ENCODE data around the gene SUV39H2. TPM values are rescaled to one million over a fixed set of nuclear protein-coding genes. Genes with fewer than 3 reads are reported as not detected.
"Not testable (repeated sequence)": the region's sequence is repeated elsewhere in the genome, so short reads cannot be mapped to it uniquely, and the experiment has no call there.

Gene SUV39H2
- polyA plus RNA-seq, 6 donors from 2014 or later, result 1.0 to 3.9 (median 1.7) TPM

DNA sequence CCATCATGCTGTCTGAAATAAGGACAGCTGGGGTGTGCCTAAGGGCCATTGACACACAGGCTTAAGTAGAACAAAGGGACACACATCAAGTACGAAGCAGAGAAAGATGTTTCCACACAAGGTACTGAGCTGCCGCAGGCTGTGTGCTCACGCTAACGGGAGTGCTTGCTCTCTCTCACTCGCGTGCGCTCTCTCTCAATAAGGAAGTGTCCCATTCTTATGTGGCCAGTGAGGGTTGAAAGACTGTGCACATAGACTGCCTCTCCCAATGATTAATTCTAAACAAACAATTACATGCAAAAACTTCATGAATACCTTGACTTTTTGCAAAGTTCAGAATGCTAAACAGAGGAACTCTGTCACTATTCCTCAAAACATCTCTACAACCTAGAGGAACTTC is 45.3 kb downstream of the SUV39H2 start:
- Mint-ChIP-seq H3K9me3 (peaks cover 0 to 2% (median 0%) of the 10 kb centered on the region in 7 donors), H3K27ac (peak overlapping the region in 2 of 6 donors; percentile 24 to 36), H3K27me3 (no peaks in the 10 kb centered on the region), H3K36me3 (peaks cover 37 to 45% of the 10 kb centered on the region in 2 donors), H3K4me1 (peaks cover 25 to 30% (median 26%) of the 10 kb centered on the region in 3 donors), H3K4me3 (no peak overlapping the region)
- ATAC-seq (ENCODE audit: low read depth in 2 of 2), result no peak
- DNase-seq, result no peak

GRCh38 chr10:14925268-14925667 is 46.6 kb downstream of the SUV39H2 start:
- Mint-ChIP-seq H3K9me3 (no peaks in the 10 kb centered on the region), H3K27ac (no peak overlapping the region), H3K4me3 (no peak overlapping the region), H3K27me3 (no peaks in the 10 kb centered on the region), H3K36me3 (peaks cover 24 to 32% of the 10 kb centered on the region in 2 donors), H3K4me1 (peaks cover 25 to 29% (median 26%) of the 10 kb centered on the region in 3 donors)
- ATAC-seq (ENCODE audit: low read depth in 2 of 2) (no peak), DNase-seq (no peak)

DNA sequence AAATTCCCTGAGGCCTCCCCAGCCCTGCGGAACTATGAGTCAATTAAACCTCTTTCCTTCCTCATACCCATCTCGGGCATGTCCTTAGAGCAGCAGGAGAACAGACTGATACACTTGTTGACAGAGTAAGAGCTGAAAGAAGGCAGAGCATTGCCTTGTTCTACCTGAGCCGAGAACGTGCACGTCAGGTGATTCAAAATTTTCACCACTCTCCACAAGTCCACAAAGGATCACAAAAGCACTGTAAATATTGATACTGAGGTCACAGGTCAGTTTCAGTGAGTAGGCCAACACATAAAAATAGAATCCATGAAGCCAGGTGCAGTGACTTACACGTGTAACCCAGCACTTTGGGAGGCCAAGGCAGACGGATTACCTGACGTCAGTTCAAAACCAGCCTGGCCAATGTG is 47.4 kb downstream of the SUV39H2 start:
- no peaks in the 10 kb centered on the region for H3K27me3 Mint-ChIP-seq
- H3K4me3 Mint-ChIP-seq, result peak overlapping the region in 1 of 8 donors; percentile 42
- H3K9me3 Mint-ChIP-seq, result no peaks in the 10 kb centered on the region
- peak overlapping the region in 2 of 6 donors; percentile 60 to 78 for H3K27ac Mint-ChIP-seq
- no peak for DNase-seq
- peaks cover 19 to 29% of the 10 kb centered on the region in 2 donors for H3K36me3 Mint-ChIP-seq
- H3K4me1 Mint-ChIP-seq, result peaks cover 25 to 27% (median 26%) of the 10 kb centered on the region in 3 donors
- no peak for ATAC-seq (ENCODE audit: low read depth in 2 of 2)

DNA sequence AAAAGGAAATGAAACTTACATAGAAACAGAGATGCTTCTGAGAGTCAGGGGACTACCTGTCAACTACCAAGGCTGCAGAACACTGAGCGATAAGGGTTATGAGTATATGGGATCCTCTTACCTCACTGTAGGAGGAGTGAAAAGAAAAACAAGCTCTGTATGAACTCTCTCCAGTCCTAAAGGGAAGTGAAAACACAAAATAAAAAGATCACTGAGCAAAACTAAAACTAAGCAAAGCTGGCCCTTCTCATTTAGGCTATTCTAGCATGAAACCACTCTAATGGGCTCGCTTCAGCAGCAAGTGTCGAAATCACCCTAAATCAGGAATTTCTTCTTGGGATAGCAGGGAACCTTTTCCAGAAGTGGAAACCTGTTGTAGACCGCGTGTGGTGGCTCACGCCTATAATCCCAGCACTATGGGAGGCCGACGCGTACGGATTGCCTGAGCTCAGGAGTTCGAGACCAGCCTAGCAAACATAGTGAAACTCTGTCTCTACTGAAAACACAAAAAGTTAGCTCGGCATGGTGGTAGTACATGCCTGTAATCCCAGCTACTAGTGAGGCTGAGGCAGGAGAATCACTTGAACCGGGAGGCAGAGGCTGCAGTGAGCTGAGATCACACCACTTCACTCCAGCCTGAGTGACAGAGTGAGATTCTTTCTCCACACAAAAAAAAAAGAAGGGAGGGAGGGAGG is 48.2 kb downstream of the SUV39H2 start:
- Mint-ChIP-seq H3K36me3 (peaks cover 11 to 22% of the 10 kb centered on the region in 2 donors), H3K27me3 (no peaks in the 10 kb centered on the region), H3K4me3 (peak overlapping the region in 5 of 8 donors; percentile 2 to 72 (median 41))

GRCh38 chr10:14930610-14931009 is 51.9 kb downstream of the SUV39H2 start:
- Mint-ChIP-seq H3K36me3 (peaks cover 8 to 14% of the 10 kb centered on the region in 2 donors), H3K27me3 (no peaks in the 10 kb centered on the region), H3K4me3 (no peak overlapping the region), H3K9me3 (no peaks in the 10 kb centered on the region), H3K27ac (no peak overlapping the region), H3K4me1 (peaks cover 20 to 26% (median 23%) of the 10 kb centered on the region in 3 donors)
- ATAC-seq (ENCODE audit: low read depth in 2 of 2), result no peak
- no peak for DNase-seq

More for the DNA sequence above, 48.2 kb downstream of the SUV39H2 start:
- DNase-seq (peak; percentile 19), ATAC-seq (ENCODE audit: low read depth in 2 of 2) (peak; percentile 97 to 98)
- H3K27ac Mint-ChIP-seq, result peak overlapping the region; percentile 19 to 94 (median 80)
- peaks cover 20 to 26% (median 25%) of the 10 kb centered on the region in 3 donors for H3K4me1 Mint-ChIP-seq
- H3K9me3 Mint-ChIP-seq, result no peaks in the 10 kb centered on the region

DNA sequence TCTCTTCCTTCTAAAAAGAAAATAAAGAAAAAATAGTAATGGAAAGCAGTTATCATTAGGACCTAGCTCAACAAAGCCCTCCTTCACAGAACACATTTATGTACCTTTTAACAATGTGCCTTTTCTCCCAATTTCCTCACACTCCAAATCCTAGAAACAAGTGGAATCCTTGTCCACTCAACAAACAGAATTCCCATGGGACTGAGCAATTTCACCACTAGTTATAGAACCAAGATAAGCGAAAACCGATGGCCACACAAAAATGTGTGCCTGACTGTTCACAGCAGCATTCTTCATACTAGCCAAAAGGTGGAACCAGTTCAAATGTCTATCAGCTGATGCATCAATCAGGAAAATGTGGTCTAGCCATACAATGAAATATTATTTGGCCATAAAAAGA is 57.9 kb downstream of the SUV39H2 start:
- Mint-ChIP-seq H3K4me3 (no peak overlapping the region), H3K27ac (peak overlapping the region in 3 of 6 donors; percentile 57 to 76 (median 65)), H3K36me3 (peaks cover 8 to 14% of the 10 kb centered on the region in 2 donors), H3K27me3 (no peaks in the 10 kb centered on the region), H3K4me1 (peaks cover 0 to 11% (median 0%) of the 10 kb centered on the region in 3 donors), H3K9me3 (no peaks in the 10 kb centered on the region)
- DNase-seq, result no peak
- no peak for ATAC-seq (ENCODE audit: low read depth in 2 of 2)

GRCh38 chr10:14938971-14939370 is 60.3 kb downstream of the SUV39H2 start:
- Mint-ChIP-seq H3K4me1 (peaks cover 4 to 26% (median 10%) of the 10 kb centered on the region in 3 donors), H3K27ac (peak overlapping the region in 1 of 6 donors; percentile 20)
- not testable (repeated sequence) for DNase-seq; H3K36me3 Mint-ChIP-seq; H3K27me3 Mint-ChIP-seq; H3K4me3 Mint-ChIP-seq; H3K9me3 Mint-ChIP-seq; ATAC-seq (ENCODE audit: low read depth in 2 of 2)

- H3K4me1 Mint-ChIP-seq, result peaks cover 4 to 33% (median 10%) of the 10 kb centered on the region in 3 donors
- DNase-seq, H3K27me3 Mint-ChIP-seq, H3K9me3 Mint-ChIP-seq, H3K36me3 Mint-ChIP-seq: not testable (repeated sequence)
- peak overlapping the region in 2 of 8 donors; percentile 70 to 78 for H3K4me3 Mint-ChIP-seq
- peak overlapping the region in 3 of 6 donors; percentile 29 to 87 (median 78) for H3K27ac Mint-ChIP-seq
- peak in 1 of 2 donors; percentile 67 for ATAC-seq (ENCODE audit: low read depth in 2 of 2)
These were observed 63.7 kb downstream of the SUV39H2 start for GRCh38 chr10:14942147-14942949.

DNA sequence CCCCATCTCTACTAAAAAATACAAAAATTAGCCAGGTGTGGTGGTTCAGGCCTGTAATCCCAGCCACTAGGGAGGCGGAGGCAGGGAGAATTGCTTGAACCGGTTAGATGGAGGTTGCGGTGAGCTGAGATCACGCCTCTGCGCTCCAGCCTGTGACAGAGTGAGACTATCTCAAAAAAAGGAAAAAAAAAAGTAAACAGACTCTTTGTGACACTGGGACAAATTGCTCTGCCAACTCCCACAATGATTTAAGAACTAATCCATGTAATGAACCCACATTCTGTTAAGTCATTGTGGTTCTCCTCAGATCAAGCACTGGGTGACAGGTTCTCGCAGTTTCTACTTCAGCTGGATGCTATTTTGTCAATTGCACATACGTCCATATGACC is 64.3 kb downstream of the SUV39H2 start:
- H3K4me3 Mint-ChIP-seq; H3K9me3 Mint-ChIP-seq; H3K27me3 Mint-ChIP-seq; H3K36me3 Mint-ChIP-seq; ATAC-seq (ENCODE audit: low read depth in 2 of 2); DNase-seq: not testable (repeated sequence)
- peaks cover 4 to 33% (median 10%) of the 10 kb centered on the region in 3 donors for H3K4me1 Mint-ChIP-seq
- H3K27ac Mint-ChIP-seq, result peak overlapping the region in 1 of 6 donors; percentile 47

DNA sequence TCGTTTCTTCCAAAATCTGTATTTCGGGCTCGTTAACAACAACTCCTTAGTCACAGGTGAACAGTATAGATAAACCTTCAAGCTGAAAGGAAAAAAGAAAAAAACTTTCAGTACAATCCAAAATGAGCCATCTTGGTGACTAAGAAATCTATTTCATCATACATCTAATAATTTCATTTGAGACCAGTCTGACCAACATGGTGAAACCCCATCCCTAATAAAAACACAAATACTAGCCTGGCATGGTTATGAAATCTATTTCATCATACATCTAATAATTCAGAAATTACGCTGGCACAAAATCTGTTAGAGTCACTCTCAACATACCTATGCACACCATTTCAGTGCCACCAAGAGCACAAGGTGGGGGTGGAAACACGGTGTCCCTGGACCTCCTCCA is 66.4 kb downstream of the SUV39H2 start:
- Mint-ChIP-seq H3K9me3 (no peaks in the 10 kb centered on the region), H3K36me3 (peaks cover 0 to 10% of the 10 kb centered on the region in 2 donors), H3K27me3 (no peaks in the 10 kb centered on the region), H3K27ac (no peak overlapping the region), H3K4me1 (peaks cover 11 to 45% (median 22%) of the 10 kb centered on the region in 3 donors), H3K4me3 (no peak overlapping the region)
- no peak for DNase-seq
- ATAC-seq (ENCODE audit: low read depth in 2 of 2), result no peak

DNA sequence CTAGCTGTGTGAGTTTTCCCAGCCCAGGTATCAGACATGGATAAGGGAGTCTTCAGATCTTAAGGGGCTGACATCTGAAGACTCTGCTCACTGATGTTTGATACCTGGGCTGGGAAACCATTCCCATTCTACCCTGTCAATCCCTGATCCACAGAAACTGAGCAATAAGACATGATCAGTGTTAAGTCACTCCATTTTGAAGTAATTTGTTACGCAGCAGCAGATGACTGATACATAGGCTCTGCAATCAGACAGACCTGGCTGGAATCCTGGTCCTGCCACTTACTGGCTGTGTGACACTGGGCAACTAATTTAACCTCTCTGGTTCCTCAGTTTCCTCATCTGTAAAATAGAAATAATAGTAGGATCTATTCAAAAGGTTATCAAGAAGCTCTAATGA is 68.6 kb downstream of the SUV39H2 start:
- ATAC-seq (ENCODE audit: low read depth in 2 of 2) (no peak), DNase-seq (no peak)
- Mint-ChIP-seq H3K4me1 (peaks cover 22 to 52% (median 32%) of the 10 kb centered on the region in 3 donors), H3K27me3 (no peaks in the 10 kb centered on the region), H3K9me3 (no peaks in the 10 kb centered on the region), H3K4me3 (no peak overlapping the region), H3K27ac (no peak overlapping the region), H3K36me3 (peaks cover 0 to 10% of the 10 kb centered on the region in 2 donors)

- Mint-ChIP-seq H3K9me3 (no peaks in the 10 kb centered on the region), H3K4me1 (peaks cover 34 to 62% (median 46%) of the 10 kb centered on the region in 3 donors), H3K36me3 (peaks cover 0 to 10% of the 10 kb centered on the region in 2 donors), H3K4me3 (peak overlapping the region in 2 of 8 donors; percentile 2 to 50), H3K27me3 (no peaks in the 10 kb centered on the region), H3K27ac (peak overlapping the region in 2 of 6 donors; percentile 37 to 39)
- ATAC-seq (ENCODE audit: low read depth in 2 of 2) (no peak), DNase-seq (no peak)
These were observed 70.6 kb downstream of the SUV39H2 start for GRCh38 chr10:14949291-14949690.

DNA sequence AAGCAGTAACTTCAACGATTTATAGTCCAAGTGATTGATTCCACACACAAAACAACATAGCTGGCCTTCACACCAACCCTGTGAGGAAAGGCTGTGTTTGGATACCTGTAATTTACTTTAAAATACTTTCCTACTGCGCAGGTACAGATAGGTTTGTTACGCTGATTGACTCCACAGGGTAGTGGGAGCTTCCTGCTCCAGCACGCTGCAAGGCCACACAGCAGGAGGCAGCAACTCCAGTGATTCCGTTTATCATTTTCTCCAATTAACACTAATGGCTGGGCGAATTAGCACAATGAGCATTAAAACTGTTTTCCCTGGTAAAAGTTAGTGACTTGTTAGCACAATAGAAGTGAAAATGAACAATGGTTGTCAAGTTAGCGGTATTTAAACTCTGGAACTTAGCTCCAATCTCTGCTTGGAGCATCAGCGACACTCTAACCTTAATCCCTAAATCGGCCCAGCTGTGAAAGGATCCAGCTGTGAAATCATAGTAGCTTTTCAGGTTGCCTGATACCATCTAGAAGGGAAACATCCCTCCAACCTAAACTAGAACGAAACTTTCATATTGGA is 74.3 kb downstream of the SUV39H2 start:
- ATAC-seq (ENCODE audit: low read depth in 2 of 2) (no peak), DNase-seq (no peak)
- peaks cover 44 to 71% (median 53%) of the 10 kb centered on the region in 3 donors for H3K4me1 Mint-ChIP-seq

More for the DNA sequence above, 74.3 kb downstream of the SUV39H2 start:
- H3K27me3 Mint-ChIP-seq, result no peaks in the 10 kb centered on the region
- no peaks in the 10 kb centered on the region for H3K9me3 Mint-ChIP-seq
- peak overlapping the region; percentile 89 to 97 (median 94) for H3K27ac Mint-ChIP-seq
- H3K36me3 Mint-ChIP-seq, result peaks cover 0 to 10% of the 10 kb centered on the region in 2 donors
- peak overlapping the region; percentile 83 to 97 (median 92) for H3K4me3 Mint-ChIP-seq
